BE2C (cell line): ENCODE measurements around the gene TBC1D22A.

Source experiments
- DNase-seq: peaks from one replicate; pipeline ENCODE4 v3.0.0-alpha.2; 2020
- H3K27me3 ChIP-seq: fragments of 250-450 bp; sonication (Bioruptor Pico); 2 replicates; pipeline ENCODE4 v1.5.1; 2020; ENCODE audit warnings: mild to moderate bottlenecking
- H3K36me3 ChIP-seq: fragments of 250-450 bp; sonication (Bioruptor Pico); 2 replicates; pipeline ENCODE4 v1.5.1; 2020; ENCODE audit warnings: mild to moderate bottlenecking
- H3K4me1 ChIP-seq: fragments of 250-450 bp; sonication (Bioruptor Pico); 2 replicates; pipeline ENCODE4 v1.5.1; 2020
- H3K4me3 ChIP-seq: 2 replicates; pipeline ENCODE4 v1.5.1; 2011; ENCODE audit warnings: low read depth, low read length
- H3K9me3 ChIP-seq: fragments of 250-450 bp; sonication (Bioruptor Pico); 2 replicates; pipeline ENCODE4 v1.5.1; 2020
- CTCF ChIP-seq: IDR thresholded peaks from 2 replicates; pipeline ENCODE4 v1.5.1; 2012; ENCODE audit warnings: mild to moderate bottlenecking, low read depth, low read length

The TBC1D22A gene

GRCh38 chr22:47063606-47064005, 301.2 kb downstream of the TBC1D22A start:
- Histone ChIP-seq H3K4me1 (no peaks in the 10 kb centered on the region), H3K36me3 (no peaks in the 10 kb centered on the region), H3K4me3 (no peak overlapping the region), H3K27me3 (no peaks in the 10 kb centered on the region), H3K9me3 (no peaks in the 10 kb centered on the region)
- no peak for DNase-seq
- TF ChIP-seq CTCF = no peak

DNA sequence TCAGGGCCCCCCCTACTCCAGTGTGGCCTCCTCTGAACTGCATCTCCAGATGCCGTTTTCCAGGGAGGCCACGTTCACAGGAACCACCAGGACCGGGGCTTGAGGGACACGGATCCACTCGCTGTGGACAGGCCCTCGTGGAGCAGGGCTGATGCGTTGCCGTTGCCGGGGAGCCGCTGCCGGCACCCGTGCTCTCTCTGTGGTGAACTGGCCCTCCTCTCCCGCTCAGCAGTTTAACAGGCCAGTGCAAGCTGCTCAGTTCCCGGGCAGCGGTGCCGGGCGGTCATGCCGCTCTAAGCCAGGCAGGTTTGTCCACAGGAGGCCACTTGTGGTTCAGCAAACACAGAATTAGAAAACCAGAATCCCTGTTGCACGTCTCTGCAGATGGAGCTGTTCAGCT, 301.6 kb downstream of the TBC1D22A start:
- no peak for DNase-seq
- Histone ChIP-seq H3K4me3 (no peak overlapping the region), H3K36me3 (no peaks in the 10 kb centered on the region), H3K9me3 (no peaks in the 10 kb centered on the region), H3K4me1 (no peaks in the 10 kb centered on the region), H3K27me3 (no peaks in the 10 kb centered on the region)
- TF ChIP-seq CTCF = no peak

DNA sequence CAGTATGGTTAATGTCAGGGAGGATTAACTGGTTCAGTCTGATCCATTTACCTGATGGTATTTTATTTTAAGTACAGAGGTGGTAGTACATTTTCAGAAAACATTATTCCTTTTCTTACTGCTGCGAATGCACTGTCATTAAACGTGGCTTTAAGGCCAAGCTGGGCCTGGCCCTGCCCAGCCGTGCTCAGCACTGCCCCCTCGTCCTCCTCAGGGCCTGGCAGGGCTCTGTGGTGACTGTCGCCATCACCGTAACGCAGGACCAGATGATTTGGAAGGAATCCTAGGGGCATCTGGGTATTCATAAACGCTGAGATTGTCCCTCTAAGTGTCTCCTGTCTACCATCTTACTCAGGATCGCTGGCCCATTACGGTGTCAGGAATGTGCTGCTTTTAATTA, 302.0 kb downstream of the TBC1D22A start:
- Histone ChIP-seq H3K27me3 (no peaks in the 10 kb centered on the region), H3K4me1 (no peaks in the 10 kb centered on the region), H3K9me3 (no peaks in the 10 kb centered on the region), H3K4me3 (no peak overlapping the region), H3K36me3 (no peaks in the 10 kb centered on the region)
- no peak for DNase-seq
- TF ChIP-seq CTCF = no peak; the same call in 1 of the 2 replicates

DNA sequence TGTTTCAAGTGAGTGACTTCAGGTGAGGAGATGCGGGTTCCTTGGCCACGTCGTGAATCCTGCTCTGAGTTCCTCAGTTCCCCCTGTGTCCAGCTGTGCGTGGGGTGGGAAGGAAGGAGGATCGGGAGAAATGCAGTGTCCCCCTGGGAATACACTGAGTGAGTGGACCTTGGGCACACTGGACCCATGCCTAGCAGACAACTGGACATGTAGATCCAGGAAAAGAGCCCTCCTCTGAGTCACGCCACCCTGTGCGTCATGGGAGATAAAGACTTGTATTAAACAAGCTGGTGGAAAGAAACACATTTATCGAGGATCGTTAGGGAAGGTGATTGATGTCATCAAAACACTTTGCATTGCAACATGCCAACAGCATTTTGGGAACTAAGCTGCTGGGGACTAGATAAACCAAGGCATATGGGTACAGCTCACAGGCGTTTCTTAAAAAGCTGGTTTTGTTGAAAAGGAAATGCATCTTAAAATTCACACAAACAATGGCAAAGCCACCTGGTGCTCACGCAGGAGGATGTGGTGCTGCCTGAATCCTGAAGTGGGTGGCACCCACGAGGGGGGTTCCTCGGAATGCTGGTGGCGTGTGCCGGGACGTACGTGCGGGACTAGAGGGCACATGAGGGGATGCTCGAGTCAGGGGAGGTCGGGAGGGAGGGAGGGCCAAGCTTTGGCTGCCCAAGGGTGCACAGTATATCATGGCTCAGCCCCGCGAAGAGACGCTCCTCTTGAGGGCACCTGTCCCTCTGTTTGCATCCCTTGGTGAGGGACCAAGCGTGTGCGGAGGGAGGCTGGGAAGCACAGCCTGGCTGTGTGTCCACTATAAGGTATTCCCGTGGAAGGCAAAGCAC, 303.5 kb downstream of the TBC1D22A start:
- no peaks in the 10 kb centered on the region for H3K9me3 ChIP-seq
- H3K36me3 ChIP-seq = no peaks in the 10 kb centered on the region
- no peaks in the 10 kb centered on the region for H3K27me3 ChIP-seq
- TF ChIP-seq CTCF = no peak
- no peak overlapping the region for H3K4me3 ChIP-seq
- DNase-seq = no peak
- H3K4me1 ChIP-seq = no peaks in the 10 kb centered on the region

- Histone ChIP-seq H3K4me3 (no peak overlapping the region), H3K36me3 (no peaks in the 10 kb centered on the region)
- no peak for DNase-seq
Observed at GRCh38 chr22:47066616-47066905, 304.1 kb downstream of the TBC1D22A start.

More at GRCh38 chr22:47066616-47066905, 304.1 kb downstream of the TBC1D22A start:
- Histone ChIP-seq H3K4me1 (no peaks in the 10 kb centered on the region), H3K9me3 (no peaks in the 10 kb centered on the region), H3K27me3 (no peaks in the 10 kb centered on the region)
- TF ChIP-seq CTCF = no peak
